GM19452 (cell line): Measurements from ENCODE around the gene HDAC9.

Source experiments
- ATAC-seq: cut with Tn5 transposase; IDR thresholded peaks from one replicate; pipeline ENCODE4 v1.9.1; 2021; ENCODE audit not compliant: unreplicated experiment

HDAC9 gene

DNA sequence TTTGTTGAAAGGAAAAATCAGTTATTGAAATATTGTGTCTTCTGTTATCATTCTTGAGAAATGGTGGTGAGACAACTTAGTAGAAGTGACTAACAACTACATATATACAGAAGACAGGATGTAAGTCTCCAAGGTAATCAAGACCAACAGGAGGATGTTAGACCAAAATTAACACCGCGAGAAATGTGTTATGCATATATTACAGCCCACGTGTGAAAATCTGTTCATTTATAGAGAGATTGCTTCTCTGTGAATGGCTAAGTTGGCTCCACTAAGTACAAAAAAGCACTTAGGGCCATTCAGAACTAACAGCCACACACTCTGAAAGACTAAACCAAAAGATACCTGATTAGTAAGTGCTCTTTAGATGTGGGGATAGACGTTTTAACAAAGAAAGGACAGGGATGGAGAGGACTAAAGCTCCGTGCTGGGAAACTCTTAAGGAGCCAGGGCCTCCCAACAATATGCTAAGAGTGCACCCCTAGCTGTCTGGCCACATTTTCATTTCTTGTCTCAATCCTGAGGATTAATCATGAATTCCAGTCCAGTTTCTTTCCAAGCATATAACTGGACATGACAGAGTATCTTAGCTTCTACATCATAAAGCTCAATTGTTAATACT lies 26.5 kb downstream of the HDAC9 start:
- peak; percentile 77 for ATAC-seq

DNA sequence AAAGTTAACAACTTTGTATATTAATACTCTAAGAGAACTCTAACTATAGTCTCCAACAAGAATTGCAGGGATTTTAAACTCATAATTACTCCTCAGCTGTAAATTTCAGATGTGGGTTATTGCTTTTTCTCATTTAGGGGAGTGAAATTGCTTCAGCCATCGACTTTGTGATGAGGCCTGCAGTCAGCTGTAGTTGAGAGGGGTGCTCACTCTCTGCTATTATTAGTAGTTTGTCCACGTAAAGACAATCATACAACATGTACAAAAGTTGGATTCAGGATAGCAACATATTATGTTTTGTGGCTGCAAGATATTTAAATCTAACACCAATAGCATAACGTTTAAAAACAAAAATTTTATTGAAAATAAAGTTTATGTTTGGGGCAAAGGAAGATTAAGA lies 28.7 kb downstream of the HDAC9 start:
- no peak for ATAC-seq

DNA sequence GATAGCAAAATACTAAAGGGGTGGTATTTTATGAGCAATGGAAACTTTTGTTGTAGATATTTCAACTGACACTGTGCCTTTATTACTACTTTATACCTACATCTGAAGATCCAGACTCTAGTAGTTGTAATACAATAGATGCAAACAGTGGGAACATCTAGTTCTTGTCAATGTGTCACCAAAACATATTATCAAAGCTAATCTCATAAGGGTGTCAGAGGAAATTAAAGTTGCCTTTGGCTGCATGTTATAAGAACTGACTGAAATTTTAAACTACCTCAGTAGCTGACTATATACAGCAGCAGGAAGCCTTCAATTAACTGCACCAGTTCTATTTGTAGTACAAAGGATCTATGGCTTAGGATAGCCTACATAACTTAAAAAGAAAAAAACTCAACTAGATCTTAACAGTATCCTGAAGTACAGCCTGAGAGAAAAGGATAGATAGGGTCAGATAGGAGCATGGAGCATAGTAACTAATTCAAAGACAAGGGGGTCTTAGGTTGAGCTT lies 30.9 kb downstream of the HDAC9 start:
- ATAC-seq: no peak

DNA sequence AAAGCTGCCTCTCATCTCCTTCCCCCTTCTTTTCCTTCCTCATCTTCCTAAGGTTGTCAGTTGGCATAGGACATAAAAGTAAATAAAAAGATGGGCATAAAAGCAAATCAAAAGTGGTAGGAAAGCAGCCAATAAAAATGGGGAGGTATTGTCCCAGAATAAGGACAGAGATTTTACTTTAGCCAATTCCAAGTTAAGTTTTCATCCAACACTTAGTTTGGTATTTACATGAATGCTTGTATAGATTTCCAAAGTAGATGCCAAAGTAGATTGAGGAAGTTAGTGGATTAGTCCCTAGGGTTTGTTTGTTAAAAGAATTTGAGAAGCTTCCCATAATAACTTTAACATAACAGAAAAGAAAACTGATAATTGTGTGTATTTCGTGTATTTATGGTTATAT lies 33.7 kb downstream of the HDAC9 start:
- ATAC-seq: no peak

DNA sequence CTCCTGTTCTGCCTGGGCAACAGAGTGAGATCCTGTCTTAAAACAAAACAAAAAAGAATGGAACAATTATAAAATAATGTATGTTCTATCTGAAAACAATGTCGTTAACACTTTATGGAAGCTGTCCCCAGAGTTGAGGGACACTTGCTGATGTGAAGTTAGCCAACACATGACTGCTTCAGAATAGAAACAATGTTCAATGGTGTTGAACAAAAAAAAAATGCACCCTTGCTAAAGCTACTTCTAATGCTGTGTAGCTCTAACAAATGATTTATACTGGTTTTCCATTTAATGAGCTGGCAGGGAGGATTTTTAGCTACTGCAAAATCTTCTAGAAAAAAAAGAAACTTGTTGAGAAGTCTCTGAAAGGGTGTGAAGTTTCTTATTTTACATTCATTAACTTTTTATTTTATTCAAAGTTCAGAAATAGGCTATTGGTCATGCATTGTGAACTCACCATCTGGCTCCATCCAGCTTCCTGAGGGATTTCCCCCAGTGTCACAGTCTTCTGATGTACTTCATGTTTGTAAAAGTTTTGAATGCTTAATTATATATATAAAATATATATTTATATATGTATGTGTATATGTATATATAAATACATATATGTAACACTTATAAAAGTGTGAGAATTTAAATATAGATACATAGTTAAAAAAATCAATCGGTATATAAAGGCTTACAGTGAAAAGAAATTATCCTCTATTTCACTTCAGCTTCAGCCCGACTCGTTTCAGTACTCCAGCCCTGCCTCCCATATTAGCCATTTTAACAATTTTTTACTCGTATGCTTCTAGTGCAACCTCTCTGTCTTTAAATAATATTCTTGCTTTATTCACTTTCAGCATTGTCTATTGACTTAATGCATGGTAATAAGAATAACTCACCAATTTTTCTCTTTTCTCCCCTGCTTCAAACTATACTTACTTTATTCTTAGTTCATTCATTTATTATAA lies 35.0 kb downstream of the HDAC9 start:
- peak; percentile 89 for ATAC-seq

DNA sequence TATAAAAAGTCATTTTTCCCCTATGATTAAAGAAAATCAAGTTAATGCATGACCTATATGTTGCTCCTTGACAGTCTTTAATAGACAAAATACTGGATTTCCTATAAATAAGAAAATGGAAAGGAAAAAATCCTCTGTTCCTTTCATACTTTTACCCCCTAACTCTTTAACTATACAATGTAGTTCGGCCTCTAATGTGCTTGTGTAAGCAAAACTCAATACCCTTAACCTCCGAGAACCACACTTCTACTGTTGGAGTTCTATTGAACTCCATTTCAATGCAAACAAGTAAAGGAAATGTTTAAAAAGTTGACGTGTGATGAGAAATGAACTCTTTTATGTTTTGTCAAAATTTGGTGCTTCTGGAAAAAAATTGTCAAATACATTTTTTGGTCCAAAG lies 36.0 kb downstream of the HDAC9 start:
- ATAC-seq: no peak

DNA sequence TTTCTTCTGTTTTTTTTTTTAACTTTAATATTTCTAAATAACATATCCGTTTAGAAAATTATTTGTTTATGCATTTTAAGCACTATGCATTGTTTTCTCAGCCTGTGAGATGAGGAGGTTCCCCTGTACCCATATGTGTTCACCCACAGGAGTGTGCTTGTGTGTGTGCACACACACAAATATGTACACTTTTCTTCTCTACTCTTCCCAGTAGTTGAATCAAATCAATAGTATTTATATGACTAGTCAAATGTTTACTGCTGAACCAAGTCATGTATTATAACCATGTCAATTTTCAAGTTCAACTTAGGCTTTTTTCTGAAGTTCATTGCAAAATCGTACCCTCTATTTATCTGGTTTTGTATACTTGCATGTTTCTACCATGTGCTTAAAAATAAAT lies 37.3 kb downstream of the HDAC9 start:
- ATAC-seq: no peak

DNA sequence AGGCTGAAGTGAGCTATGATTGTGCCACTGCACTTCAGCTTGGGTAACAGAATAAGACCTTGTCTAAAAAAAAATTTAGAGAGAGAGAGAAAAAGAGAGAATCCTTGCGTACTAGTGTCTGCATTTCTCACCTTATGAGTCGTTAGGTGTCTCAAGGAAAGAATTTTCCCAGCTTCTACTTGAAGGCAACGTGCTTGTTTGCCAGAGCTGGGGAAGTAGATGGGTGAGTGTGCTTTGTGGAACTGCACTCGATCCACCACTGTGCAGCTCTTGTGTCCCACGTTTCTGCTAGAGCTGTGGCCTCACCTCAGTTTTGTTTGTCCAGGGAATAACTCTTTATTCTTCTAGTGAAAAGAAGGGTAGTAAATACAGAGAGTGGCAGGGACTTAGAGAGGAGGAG lies 38.9 kb downstream of the HDAC9 start:
- ATAC-seq: no peak

DNA sequence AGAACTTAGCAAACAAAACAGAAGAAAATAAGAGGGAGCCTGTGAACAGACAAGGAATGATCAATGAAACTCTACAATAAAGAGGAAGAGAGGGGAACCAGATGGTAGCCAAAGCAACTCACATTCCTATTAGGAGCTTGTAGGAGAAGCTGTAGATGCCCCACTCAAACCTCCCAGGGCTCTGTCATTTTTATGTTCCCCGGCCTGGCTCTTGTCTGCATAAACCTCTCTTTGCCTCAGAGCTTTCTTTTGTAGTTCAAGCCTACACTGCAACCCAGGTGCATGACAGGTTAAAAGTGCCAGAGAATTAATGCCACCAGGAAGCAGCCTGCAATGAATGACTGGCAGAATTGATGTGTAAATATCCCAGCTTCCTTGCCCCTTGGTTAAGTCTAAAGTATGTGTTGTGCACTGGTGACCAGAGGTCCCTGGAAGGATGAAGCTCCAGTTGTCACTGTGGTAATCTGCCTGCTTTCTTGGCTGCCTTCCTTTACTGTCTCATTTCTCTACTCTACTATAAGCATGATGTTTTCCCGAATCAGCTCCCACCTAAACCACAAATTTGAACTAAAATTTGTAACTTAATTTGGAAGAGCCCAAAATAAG lies 40.4 kb downstream of the HDAC9 start:
- no peak for ATAC-seq

DNA sequence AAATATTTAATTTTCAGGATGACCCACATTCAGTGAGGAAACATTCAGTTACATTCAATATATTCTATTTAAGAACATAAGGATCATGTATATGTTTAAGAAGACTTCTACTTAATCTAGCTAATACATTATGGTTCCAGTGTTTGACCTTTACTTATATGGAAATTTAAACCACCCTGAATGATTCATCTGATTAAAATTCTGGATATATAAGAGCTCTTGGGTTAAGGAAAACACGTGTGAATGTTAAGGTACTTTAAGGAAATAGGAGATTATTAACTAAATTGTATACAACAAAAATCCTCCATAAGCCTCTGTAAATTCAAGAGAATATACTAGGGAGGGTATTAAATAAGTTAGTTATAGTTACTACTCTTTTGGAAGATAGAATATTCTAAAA lies 40.9 kb downstream of the HDAC9 start:
- no peak for ATAC-seq

DNA sequence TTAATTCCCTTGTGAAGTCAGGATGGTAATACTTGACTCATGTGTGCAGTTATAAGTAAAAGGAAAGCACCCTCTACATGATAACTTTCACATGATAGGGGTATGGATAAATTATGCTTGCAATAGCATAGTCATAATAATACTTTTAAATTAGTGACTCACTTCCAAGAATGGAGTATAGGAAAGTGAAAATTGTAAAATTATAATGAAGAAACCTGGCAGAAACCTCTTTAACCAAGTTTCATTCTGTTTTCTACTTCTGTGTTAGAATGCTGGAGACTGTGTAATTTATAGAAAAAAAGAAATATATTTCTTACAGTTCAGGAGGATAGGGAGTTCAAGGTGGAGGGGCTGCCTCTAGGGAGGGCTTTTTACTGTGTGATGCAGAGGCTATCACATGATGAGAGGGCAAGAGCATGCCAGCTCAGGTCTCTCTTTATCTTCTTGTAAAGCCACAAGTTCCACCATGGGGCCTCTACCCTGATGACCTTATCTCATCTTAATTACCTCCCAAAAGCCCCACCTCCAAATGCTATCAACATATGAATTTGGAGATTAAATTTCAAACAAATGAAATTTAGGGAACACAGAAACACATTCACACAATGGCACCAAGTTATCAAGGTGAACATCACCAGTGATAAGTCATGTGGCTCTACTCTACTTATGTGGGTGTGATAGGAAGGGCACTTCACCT lies 43.2 kb downstream of the HDAC9 start:
- peak; percentile 88 for ATAC-seq

DNA sequence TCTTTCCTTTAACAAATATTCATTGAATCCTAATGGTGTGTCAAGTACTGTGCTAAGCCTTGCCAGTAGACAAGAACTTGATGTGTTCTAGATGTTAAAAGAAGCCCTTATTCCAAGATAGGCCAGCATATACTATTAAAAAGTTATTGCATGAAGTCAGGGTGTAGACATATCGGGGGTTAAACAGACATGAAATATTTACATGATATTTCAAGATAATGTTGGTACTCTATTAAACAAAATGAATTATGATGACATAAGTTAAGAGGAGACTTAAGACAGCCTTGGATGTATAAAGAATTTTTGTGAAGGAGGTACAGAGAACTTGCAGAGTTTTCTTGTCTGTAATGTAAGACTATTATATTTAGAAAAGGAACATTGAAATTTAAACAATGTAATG lies 44.8 kb downstream of the HDAC9 start:
- ATAC-seq: no peak

DNA sequence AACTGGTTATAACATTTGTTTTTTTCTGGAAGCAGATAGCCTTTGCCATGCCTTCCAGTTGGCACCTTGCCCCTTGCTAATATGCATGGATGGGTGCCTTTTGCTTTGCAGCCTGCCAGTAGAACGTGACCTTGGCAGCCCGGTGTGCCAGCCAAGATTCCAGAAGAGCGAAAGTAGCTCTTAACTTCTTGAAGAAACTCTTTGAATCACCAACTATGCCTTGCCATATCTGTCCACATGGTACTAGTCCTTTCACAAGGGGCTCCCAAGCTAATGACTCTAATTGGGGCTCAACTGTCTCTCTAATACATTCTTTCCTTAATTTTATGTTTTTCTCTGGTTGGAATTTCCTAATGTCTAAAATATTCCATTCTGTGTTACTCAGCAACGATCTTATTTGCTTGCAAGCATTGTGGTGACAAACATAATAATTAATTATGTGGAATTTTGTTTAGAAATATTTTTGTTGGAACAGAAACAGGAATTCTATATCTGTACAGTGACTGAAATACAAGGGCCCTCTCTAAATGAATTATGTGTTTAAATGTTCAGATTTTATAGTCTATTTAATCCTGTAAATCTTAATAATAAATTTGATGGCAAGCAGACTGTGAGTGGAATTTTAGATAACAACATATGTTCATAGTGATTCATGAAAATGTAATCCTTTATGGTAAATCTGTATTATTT lies 45.8 kb downstream of the HDAC9 start:
- ATAC-seq: no peak

DNA sequence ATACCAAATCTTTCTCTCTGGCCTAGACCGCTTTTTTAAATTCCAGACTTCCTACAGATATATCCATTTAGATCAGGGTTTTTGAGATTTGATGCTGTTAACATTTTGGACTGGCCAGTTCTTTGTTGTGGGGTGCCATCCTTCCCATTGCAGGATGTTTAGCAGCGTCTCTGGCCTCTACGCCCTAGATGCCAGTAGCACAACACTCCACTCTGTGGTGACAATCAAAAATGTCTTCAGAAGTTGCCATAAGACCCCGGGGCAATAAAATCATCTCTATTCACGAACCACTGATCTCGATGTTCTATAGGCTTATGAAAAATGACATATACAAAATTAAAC lies 46.3 kb downstream of the HDAC9 start:
- ATAC-seq: no peak

DNA sequence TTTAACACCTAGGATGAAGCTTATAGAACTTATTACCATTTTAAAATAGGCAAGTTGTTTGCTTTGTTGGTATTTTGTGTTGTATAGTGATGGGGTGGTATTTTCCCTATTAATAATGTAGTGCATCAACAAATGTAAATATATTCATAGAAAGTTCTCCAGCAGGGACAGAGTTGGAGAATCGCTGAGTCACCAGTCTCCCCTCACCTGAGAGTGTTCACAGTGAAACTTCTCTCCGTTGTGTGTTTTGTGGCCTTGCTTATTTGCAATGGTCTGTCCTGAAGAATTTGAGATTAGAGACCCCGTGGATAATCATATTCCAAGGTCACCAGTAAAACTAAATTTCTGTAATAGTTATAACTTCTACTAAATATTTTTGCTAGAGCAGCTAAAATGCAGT lies 51.0 kb downstream of the HDAC9 start:
- ATAC-seq: no peak

DNA sequence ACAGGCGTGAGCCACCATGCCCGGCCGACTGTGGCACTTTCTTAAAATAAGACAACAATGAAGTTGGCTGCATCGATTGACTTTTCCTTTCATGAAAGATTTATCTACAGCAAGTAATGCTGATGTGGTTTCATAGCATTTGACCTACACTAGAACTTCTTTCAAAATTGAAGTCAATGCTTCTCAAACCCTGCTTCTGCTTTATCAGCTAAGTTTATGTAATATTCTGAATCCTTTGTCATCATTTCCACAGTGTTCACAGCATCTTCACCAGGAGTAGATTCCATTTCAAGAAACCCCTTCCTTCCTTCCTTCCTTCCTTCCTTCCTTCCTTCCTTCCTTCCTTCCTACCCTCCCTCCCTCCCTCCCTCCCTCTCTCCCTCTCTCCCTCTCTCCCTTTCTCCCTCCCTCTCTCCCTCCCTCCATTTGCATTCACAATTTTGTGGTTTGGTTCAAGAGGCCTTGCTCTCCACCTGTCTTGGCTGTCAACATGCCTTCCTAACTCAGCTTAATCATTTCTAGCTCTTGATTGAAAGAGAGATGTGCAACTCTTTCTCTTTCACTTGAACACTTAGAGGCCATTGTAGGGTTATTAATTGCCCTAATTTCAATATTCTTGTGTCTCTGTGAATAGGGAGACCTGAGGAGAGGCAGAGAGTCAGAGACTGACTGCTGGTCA lies 52.1 kb downstream of the HDAC9 start:
- peak; percentile 91 for ATAC-seq

DNA sequence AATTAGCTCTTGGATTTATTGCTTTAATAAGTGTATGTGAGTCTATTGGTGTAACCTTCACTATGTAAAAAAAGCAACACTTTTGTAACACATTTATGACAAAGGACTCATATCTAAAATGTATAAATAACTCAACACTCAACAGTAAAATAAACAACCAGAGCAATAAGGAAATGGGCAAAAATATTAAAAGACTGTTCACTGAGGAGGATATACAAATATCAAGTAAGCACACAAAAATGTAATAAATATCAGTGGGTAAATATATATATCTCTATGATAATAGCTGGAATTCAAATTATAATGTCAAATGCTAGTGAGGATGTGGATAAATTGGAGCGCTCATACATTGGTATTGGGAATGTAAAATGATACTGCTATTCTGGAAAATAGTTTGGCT lies 53.0 kb downstream of the HDAC9 start:
- ATAC-seq: no peak

DNA sequence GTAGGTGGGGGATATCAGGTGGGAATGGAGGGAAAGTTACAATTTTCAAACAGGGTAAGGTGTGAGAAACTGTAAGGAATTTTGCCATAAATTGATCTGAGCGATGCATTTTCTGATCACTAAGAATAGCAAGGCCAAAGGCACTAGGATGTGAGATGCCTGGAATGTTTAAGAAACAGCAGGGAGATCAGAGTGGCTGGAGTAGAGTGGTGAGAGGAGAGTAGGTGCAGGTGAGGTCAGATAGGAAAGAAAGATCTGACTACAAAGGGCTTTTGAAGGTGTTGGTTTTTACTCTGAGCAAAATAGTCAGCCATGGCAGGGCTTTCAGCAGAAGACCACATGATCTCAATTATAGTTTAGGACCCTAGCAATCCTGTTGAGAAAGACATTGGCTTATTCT lies 55.0 kb downstream of the HDAC9 start:
- ATAC-seq: no peak

DNA sequence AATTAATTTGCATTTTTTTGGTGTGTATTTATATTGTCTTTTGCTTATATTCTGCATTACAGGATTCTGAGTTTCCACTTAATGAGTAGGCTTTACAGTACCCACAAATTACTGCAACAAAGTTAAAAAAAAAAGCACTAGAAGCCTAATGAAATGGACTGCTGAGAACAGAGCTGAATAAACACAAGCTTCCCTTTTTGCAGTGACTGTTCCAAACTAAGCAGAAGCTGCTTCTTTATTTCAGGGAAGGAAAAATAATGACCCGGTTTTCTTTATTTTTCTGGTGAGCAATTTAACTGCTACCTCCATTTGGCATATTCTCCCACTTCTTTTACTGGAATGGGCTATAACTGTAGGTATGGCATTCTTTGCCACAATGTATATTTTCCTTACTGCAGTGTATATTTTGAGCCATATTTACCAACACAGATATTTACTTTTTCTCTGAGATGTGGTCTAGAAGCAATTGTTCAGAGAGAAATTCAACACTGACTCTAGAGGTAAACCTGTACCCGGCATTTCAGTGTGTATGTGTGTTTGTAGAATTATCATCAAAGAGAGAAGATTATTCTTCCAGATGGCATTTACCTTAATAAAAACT lies 56.9 kb downstream of the HDAC9 start:
- no peak for ATAC-seq
